Measurements from ENCODE around the gene SH2B3.
"Not testable (repeated sequence)": the region's sequence is repeated elsewhere in the genome, so short reads cannot be mapped to it uniquely, and the experiment has no call there.

Gene SH2B3

GRCh38 chr12:111405859-111406473 is at the start of gene SH2B3:
Gene SH2B3, plus strand, starts transcription at chr12:111405923. Its CDS starts 12,223 bp downstream, at chr12:111418146.
- no peak for DNase-seq

DNA sequence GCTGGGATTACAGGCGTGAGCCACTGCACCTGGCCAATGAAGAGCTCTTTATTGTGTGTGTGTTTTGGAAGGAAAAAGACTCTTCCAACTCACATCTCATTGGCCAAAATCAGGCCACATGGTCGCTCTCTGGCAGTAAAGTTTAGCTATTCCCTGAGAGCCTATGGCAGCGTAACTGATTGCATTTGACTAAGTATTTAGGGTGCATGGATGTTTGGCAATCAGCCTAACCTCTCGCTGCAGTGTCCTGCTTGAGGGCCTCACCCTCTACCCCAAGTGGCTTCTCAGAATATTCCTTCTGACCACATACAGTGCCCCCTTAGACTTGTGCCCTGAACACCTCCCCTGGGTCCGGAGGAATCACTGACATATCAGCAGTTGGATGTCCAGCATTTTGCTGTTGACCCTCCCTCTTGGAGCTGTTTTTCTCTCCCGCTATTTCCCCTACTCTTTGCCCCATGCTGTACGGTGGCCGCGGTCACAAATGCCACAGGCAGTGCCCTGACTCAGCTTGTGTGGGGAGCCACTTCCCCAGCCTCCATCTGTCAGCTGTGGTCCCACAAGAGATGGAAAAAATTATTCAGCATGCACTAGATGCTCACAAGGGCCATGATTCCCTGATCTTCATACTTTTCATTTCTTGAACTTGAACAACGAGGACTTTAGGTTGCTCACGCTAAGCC is 46.4 kb upstream of the SH2B3 start:
- DNase-seq, result no peak

DNA sequence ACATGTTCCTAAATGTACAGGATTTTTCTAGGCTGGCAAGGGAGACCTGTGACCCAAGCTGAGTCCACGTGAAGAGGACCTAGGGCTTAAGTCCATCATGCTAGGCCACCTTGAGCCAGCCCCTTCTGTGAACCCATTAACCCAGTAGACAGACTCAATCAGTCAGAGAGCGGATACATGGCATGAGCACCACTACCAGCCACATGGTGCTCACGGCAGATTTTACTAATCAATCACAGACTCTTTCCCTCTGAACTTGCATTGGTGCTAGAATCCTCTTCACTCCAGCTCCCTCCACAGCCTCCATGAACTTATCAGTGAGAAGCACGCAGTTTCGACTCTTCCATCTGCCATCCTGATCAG is 45.8 kb upstream of the SH2B3 start:
- DNase-seq, result no peak

DNA sequence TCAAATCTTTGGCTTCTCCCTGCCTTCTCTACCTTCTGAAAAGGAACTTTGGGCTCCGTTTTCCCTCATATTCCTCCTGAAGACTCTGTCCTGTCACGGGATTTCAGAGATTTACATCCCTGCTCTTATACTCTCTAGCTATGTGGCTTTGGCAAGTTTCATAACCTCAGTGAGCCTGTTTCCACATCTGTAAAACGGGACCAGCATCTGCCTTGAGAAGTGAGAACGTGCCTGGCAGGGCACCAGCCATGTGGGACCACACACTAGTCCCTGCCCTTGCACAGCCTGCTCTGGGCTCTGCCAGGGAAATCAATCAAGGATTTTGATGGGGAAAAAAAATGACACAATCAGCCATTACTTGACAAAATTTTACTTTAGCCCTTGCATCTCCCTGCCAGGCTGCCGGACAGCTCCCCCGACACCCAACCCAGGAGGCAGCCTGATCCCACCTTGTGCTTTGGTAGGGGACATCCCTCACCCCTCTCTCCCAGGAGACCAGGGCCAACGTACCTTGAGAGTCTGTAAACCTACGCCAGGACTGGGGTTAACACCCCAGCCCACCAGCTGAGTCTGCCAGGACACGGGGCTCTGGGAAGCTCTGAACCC is 45.3 kb upstream of the SH2B3 start:
- no peak for DNase-seq

GRCh38 chr12:111361073-111361716 is 44.5 kb upstream of the SH2B3 start:
- no peak for DNase-seq

- no peak for DNase-seq
These were observed 43.8 kb upstream of the SH2B3 start for GRCh38 chr12:111361717-111362576.

GRCh38 chr12:111362687-111363475 is 42.8 kb upstream of the SH2B3 start:
- no peak for DNase-seq

- DNase-seq, result no peak
These were observed 42.1 kb upstream of the SH2B3 start for GRCh38 chr12:111363578-111363977.

- DNase-seq, result no peak
These were observed 39.6 kb upstream of the SH2B3 start for GRCh38 chr12:111366075-111366474.

- no peak for DNase-seq
These were observed 39.1 kb upstream of the SH2B3 start for GRCh38 chr12:111366583-111366982.

- DNase-seq, result no peak
These were observed 38.0 kb upstream of the SH2B3 start for GRCh38 chr12:111367661-111368221.

GRCh38 chr12:111368291-111368787 is 37.4 kb upstream of the SH2B3 start:
- no peak for DNase-seq

DNA sequence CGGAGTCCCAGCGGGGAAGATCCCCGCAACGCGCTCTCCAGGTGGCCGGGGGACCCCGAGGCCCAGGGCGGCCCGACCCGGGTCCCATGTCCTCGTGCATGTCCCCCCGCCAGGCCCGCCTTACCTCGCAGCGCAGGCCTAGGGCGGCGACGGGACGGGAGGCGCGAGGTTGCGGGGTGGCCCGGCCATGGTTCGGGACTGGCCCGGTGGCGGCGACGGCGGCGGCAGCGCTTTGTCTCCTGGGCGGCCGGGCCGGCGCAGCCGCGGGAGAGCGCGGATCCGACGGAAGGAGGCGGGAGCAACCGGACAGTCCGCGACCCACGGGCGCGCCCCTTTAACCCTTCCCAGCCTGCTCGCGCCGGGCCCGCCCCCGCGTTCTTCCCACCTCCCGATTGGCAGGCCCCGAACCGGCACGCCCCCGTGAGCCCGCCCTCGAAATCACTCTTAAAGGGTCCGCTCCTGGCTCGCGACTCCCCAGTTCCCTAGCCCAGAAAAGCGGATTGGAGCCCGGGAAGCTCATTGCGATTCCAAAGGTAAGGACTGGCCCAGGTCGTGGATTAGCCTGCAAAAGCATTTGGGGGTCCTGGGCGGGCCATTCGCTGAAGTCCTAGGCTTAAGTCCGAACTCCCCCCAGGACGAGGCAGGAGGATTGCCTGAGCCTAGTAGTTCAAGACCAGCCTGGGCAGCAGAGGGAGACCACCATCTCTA is 36.8 kb upstream of the SH2B3 start, which contains the start of gene PHETA1:
TSS of gene PHETA1 (minus strand) at position 308 of the 708 bp plus-strand sequence. CDS start 5,668 bp downstream, outside the sequence.
- DNase-seq, result peak; percentile 61

GRCh38 chr12:111369496-111370220 is 36.1 kb upstream of the SH2B3 start:
- no peak for DNase-seq

DNA sequence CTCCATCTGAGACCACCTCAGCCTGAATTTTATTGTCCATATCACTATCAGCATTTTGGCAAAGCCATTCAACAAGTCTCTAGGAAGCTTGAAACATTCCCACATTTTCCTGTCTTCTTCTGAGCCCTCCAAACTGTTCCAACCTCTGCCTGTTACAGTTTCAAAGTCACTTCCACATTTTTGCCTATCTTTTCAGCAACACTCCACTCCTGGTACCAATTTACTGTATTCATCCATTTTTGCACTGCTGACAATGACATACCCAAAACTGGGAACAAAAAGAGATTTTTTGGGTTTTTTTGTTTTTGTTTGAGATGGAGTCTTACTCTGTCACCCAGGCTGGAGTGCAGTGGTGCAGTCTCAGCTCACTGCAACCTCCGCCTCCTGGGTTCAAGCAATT is 32.5 kb upstream of the SH2B3 start:
- DNase-seq, result not testable (repeated sequence)

DNA sequence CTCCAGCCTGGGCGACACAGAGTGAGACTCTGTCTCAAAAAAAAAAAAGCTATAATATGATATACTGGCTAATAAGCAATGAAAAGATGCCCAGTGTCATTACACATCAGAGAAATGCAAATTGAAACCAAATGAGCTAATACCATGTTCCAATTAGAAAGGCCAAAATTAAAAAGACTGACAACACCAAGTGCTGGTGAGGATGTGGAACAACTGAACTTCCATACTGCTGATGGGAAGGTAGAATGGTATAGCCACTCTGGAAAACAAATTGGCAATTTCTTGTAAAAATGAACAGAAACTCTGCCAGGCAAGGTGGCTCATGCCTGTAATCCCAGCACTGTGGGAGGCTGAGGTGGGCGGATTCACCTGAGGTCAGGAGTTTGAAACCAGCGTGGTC is 28.3 kb upstream of the SH2B3 start:
- no peak for DNase-seq

DNA sequence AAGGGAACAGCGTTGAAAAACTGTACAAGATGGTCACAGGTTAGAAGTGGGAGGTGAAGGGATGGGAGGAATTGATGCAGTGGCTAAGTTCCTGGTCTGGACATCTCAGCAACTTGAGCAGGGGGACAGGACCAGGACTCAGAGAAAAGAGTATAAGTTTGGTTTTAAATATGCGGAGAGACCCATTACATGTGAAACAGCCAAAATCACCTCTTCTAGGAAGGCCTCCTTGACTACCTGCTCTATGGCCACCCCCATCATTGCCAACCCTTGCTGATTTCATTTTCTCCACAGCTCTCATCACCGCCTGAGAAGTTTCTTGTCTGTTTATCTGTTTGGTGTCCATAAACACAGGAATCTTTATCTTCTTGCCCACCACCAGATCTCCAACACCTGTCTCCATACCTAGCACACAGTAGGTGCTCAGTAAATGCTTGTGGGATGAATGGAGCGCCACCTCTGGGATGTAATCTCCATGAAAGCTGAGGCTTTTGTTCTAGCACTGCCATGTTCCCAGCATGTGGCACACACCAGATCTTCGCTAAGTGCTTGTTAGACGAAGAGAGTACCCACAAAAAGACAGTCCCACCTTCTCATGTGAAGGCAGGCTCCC is 25.7 kb upstream of the SH2B3 start:
- no peak for DNase-seq

- no peak for DNase-seq
These were observed 21.1 kb upstream of the SH2B3 start for GRCh38 chr12:111384596-111384995.

GRCh38 chr12:111386885-111387284 is 18.8 kb upstream of the SH2B3 start:
- DNase-seq, result no peak

Measured in SHP77 treated with DMSO at 0.1 percent for 48 hours (cell line).